PFSK-1 (cell line): Measurements from ENCODE around the gene AHDC1.

Experiments used
- POLR2AphosphoS5 ChIP-seq: IDR thresholded peaks from 2 replicates; pipeline ENCODE4 v1.6.1; 2012; ENCODE audit warnings: low read depth, mild to moderate bottlenecking, control low read depth, low read length, moderate library complexity
- SIN3A ChIP-seq: IDR thresholded peaks from 2 replicates; pipeline ENCODE4 v1.6.1; 2012; ENCODE audit warnings: mild to moderate bottlenecking, low read length, moderate library complexity, borderline replicate concordance; ENCODE audit not compliant: insufficient read depth
- TAF1 ChIP-seq: IDR thresholded peaks from 2 replicates; pipeline ENCODE4 v1.6.1; 2012; ENCODE audit warnings: low read length, control low read depth, borderline replicate concordance; ENCODE audit not compliant: insufficient read depth

- no peak for TF ChIP-seq POLR2AphosphoS5
- TF ChIP-seq TAF1 = no peak
- no peak for TF ChIP-seq SIN3A
These were observed 28.1 kb downstream of the AHDC1 start for GRCh38 chr1:27575840-27576331.
